ENCODE measurements around the gene R3HDM2.

DNA sequence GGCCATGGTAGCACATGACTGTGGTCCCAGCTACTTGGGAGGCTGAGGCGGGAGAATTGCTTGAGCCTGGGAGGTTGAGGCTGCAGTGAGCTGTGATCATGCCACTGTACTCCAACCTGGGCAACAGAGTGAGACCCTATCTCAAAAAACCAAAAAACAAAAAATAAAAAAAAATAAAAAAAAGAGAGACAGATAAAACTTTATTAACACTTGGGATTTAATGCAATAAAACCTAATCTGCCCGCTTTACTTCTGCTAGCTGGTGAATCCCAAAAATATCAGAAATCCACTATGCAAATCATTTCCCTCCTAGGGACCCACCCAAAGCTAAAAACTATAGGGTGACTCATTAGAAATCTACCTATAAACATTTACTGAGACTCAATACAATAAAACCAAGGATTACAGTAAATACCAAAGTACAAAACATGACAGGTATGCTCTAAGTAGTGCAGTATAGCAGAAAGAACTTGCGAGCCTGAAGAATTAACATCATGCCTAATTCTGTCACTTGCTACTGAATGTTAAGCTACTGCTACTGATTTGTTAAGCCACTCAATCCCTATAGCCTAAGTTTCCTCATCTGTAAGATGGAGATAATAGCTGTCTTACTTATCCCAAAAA is 129.8 kb downstream of the R3HDM2 start:
- TF ChIP-seq, protein P1, sequence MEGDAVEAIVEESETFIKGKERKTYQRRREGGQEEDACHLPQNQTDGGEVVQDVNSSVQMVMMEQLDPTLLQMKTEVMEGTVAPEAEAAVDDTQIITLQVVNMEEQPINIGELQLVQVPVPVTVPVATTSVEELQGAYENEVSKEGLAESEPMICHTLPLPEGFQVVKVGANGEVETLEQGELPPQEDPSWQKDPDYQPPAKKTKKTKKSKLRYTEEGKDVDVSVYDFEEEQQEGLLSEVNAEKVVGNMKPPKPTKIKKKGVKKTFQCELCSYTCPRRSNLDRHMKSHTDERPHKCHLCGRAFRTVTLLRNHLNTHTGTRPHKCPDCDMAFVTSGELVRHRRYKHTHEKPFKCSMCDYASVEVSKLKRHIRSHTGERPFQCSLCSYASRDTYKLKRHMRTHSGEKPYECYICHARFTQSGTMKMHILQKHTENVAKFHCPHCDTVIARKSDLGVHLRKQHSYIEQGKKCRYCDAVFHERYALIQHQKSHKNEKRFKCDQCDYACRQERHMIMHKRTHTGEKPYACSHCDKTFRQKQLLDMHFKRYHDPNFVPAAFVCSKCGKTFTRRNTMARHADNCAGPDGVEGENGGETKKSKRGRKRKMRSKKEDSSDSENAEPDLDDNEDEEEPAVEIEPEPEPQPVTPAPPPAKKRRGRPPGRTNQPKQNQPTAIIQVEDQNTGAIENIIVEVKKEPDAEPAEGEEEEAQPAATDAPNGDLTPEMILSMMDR (conservative IDR thresholded peaks at IDR 0.05; ENCODE audit: low read depth, low read length), result no peak
- no peak for TF ChIP-seq EZH2 (IDR thresholded peaks at IDR 0.05; ENCODE audit: borderline replicate concordance, low read depth, low read length, poor library complexity, severe bottlenecking)

All from A673 (cell line).